WERI-Rb-1 (cell line): Measurements from ENCODE around the gene EHBP1L1.

ENCODE experiments used
- DNase-seq: peaks from one replicate; pipeline ENCODE4 v3.0.0-alpha.2; 2020
- H3K27ac ChIP-seq: fragments of 250-450 bp; sonication (Bioruptor Pico); 2 replicates; pipeline ENCODE4 v1.5.1; 2020; ENCODE audit warnings: mild to moderate bottlenecking, moderate library complexity
- H3K27me3 ChIP-seq: fragments of 250-450 bp; sonication (Bioruptor Pico); 2 replicates; pipeline ENCODE4 v1.5.1; 2021; ENCODE audit warnings: mild to moderate bottlenecking, low read depth, moderate library complexity; ENCODE audit not compliant: insufficient read depth, severe bottlenecking
- H3K36me3 ChIP-seq: fragments of 250-450 bp; sonication (Bioruptor Pico); 2 replicates; pipeline ENCODE4 v1.5.1; 2020; ENCODE audit warnings: mild to moderate bottlenecking, moderate library complexity
- H3K4me3 ChIP-seq: 2 replicates; pipeline ENCODE4 v1.5.1; 2011; ENCODE audit warnings: low read depth, mild to moderate bottlenecking, control low read depth, low read length
- H3K9me3 ChIP-seq: fragments of 250-450 bp; sonication (Bioruptor Pico); 2 replicates; pipeline ENCODE4 v1.5.1; 2021; ENCODE audit warnings: mild to moderate bottlenecking, moderate library complexity; ENCODE audit not compliant: severe bottlenecking
- TF ChIP-seq, protein P1 (sequence below): IDR thresholded peaks from 2 replicates; pipeline ENCODE4 v1.5.1; 2011; ENCODE audit warnings: low read depth, mild to moderate bottlenecking, control low read depth, inconsistent platforms, low read length

The EHBP1L1 gene

DNA sequence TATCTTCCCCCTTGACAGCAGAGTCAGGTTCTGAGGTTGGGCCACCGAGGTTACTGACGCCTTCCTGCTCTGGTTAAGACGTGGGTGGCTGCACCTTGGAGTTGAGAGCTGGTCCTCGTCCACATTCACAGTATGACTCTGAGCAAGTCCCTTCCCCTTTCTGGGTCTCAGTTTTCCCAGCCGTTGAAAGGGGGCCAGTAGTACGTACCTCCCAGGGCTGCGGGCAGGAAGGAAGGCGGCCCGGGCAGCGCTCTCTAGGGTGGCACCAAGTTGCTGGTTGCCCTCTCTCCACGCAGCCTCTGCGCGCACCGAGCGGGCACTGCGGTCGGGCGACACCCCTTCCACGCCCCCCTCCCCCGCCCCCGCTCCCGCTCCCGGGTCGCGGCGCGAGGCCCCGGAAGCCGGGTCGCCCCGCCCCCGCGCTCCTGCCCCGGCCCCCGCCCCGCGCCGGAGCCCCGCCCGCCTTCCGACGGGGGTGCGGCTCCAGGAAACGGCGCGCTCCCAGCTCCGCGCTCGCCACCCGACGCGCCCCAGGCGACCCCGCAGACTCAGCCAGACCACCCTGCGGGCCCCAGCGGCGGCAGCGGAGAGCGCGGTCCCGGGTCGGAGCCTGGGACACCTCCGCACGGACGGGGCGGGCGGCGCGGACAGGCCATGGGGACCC lies at the start of gene EHBP1L1:
Gene EHBP1L1, plus strand, starts transcription at position 486 of the 664 bp plus-strand sequence. CDS start 250 bp downstream, outside the sequence.
- DNase-seq = peak; percentile 55
- TF ChIP-seq, protein P1, sequence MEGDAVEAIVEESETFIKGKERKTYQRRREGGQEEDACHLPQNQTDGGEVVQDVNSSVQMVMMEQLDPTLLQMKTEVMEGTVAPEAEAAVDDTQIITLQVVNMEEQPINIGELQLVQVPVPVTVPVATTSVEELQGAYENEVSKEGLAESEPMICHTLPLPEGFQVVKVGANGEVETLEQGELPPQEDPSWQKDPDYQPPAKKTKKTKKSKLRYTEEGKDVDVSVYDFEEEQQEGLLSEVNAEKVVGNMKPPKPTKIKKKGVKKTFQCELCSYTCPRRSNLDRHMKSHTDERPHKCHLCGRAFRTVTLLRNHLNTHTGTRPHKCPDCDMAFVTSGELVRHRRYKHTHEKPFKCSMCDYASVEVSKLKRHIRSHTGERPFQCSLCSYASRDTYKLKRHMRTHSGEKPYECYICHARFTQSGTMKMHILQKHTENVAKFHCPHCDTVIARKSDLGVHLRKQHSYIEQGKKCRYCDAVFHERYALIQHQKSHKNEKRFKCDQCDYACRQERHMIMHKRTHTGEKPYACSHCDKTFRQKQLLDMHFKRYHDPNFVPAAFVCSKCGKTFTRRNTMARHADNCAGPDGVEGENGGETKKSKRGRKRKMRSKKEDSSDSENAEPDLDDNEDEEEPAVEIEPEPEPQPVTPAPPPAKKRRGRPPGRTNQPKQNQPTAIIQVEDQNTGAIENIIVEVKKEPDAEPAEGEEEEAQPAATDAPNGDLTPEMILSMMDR = no peak
- H3K27me3 ChIP-seq = no peaks in the 10 kb centered on the region
- H3K4me3 ChIP-seq = peak within 1 kb of the TSS; percentile 58
- H3K27ac ChIP-seq = peak within 1 kb of the TSS; percentile 74; the same call in 1 of the 2 replicates
- peaks cover 18% of the 10 kb centered on the region for H3K36me3 ChIP-seq
- no peaks in the 10 kb centered on the region for H3K9me3 ChIP-seq

DNA sequence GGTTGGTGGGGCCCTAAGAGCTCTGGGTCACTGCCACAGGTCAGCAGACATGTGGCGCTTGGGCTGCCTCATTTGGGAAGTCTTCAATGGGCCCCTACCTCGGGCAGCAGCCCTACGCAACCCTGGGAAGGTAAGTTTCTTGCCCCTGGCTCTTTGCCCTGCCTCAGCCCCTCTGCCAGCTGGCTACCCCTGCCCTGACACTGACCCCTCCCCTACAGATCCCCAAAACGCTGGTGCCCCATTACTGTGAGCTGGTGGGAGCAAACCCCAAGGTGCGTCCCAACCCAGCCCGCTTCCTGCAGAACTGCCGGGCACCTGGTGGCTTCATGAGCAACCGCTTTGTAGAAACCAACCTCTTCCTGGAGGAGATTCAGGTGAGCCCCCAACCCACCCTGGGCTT lies 49.1 kb upstream of the EHBP1L1 start:
- Histone ChIP-seq H3K27ac (no peak overlapping the region), H3K36me3 (peaks cover 45% of the 10 kb centered on the region), H3K4me3 (no peak overlapping the region), H3K9me3 (no peaks in the 10 kb centered on the region), H3K27me3 (no peaks in the 10 kb centered on the region)
- no peak for DNase-seq
- TF ChIP-seq, protein P1 = no peak

DNA sequence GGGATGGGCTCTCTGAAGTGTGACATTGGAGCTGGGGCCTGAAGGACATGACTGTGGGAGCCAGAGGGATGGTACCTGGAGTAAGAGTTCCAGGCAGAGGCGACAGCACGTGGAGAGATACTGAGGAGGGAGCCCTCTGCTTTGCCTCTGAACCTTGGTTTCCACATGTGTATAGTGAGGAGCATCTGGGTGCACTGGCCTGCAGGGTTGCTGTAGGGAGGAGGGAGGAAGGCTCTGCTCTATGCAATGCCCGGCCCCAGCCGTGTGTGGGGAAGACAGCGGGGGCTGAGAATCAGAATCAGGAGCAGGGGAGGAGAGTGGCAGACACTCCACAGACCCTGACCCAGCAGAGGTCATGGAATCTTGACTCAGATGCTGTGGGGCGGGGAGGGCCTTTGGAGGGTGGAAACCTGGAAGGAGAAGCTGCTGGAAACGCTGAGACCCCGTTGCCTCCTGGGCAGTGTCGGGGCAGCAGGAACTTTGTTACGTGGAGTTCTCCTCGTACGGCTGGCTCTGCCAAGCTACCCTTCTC lies 47.0 kb upstream of the EHBP1L1 start:
- no peak for DNase-seq
- no peaks in the 10 kb centered on the region for H3K27me3 ChIP-seq
- TF ChIP-seq, protein P1 = no peak
- no peak overlapping the region for H3K27ac ChIP-seq
- no peak overlapping the region for H3K4me3 ChIP-seq
- no peaks in the 10 kb centered on the region for H3K9me3 ChIP-seq
- H3K36me3 ChIP-seq = peaks cover 62% of the 10 kb centered on the region

DNA sequence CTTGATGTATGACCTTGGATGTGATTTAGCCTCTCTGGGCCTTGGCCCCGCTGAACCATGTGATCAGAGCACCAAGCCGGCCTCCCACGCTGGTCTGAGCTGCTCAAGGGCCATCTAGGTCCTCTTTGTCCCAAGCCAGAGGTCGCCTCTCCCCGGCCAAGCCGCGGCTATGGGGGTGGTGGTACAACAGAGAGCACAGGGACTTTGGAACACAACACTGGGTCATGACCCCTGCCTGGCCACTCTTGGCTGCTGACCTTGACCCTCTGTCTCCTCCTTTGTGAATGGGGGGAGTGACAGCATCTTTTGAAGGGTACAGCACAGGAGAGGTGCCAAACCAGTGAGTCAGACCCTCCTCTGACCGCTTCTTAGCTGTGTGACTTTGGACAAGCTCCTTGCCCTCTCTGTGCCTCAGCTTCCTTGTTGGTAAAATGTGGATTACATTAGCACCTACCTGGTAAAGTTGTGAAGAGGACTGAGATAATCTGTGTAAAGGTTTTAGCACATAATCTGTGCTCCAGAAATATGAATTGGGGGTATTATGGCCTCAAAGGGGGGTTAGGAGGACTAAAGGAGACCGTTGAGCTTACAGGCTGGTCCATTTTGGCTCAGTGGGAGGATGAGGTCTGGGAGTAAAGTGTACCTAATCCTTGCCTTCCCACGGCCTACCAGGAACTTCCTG lies 46.2 kb upstream of the EHBP1L1 start:
- Histone ChIP-seq H3K27me3 (no peaks in the 10 kb centered on the region), H3K4me3 (no peak overlapping the region), H3K36me3 (peaks cover 62% of the 10 kb centered on the region), H3K9me3 (no peaks in the 10 kb centered on the region), H3K27ac (no peak overlapping the region)
- no peak for DNase-seq
- TF ChIP-seq, protein P1 = no peak

DNA sequence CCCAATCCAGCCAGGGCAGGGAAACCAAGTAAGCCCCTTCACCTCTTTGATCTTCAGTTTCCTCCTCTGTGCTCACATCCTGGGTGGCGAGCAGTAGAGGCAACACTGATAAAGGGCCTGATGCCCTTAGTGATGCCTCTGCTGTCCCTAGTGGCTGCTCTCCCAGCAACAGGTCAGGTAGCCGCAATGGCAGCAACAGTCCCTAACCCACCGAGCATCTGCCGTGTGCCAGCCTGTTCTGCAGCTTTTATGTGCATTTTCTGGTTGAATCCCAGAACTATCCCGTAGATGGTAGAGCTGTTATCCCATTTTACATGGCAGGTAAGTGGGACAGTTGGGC lies 45.7 kb upstream of the EHBP1L1 start:
- Histone ChIP-seq H3K4me3 (no peak overlapping the region), H3K27me3 (no peaks in the 10 kb centered on the region), H3K27ac (no peak overlapping the region), H3K36me3 (peaks cover 61% of the 10 kb centered on the region), H3K9me3 (no peaks in the 10 kb centered on the region)
- TF ChIP-seq, protein P1 = peak; percentile 70
- DNase-seq = no peak
